ENCODE measurements around the gene SULT2B1.
A peak's percentile ranks its signal among the peaks of the same experiment; 100 is the strongest.

The SULT2B1 gene

DNA sequence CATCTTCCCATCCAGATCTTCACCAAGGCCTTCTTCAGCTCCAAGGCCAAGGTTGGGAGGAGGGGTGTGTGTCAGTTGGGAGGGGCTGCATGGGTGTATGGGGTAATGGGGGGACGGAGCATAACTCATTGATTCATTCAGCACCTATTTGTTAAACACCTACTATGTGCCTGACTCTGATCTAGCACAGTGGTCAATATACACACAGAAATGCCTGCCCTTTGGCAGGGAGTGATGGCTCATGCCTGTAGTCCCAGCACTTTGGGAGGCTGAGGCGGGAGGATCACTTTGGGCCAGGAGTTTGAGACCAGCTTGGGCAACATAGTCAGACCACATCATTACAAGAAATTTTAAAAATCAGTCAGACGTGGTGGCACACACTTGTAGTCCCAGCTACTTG lies 35.4 kb downstream of the SULT2B1 start:
- no peak for DNase-seq
- Histone ChIP-seq H3K9me2 (replicated peaks; ENCODE audit: insufficient read depth, low read length) (no peaks in the 10 kb centered on the region), H3K36me3 (replicated peaks; ENCODE audit: insufficient read depth, low read length) (no peaks in the 10 kb centered on the region), H3K9me3 (replicated peaks; ENCODE audit: insufficient read depth, low read length) (no peaks in the 10 kb centered on the region), H3K27ac (ENCODE audit: low read length) (no peak overlapping the region), H3K27me3 (replicated peaks; ENCODE audit: insufficient read depth, low read length) (peaks cover 52% of the 10 kb centered on the region), H2AFZ (ENCODE audit: low read length) (no peak overlapping the region), H3K4me2 (ENCODE audit: low read depth, low read length) (no peak overlapping the region), H3K9ac (ENCODE audit: low read length) (no peak overlapping the region), H3K4me3 (ENCODE audit: low read length) (no peak overlapping the region), H4K20me1 (ENCODE audit: insufficient read depth, low read length) (no peaks in the 10 kb centered on the region), H3K79me2 (ENCODE audit: low read length) (no peaks in the 10 kb centered on the region), H3K4me1 (ENCODE audit: low read length) (no peaks in the 10 kb centered on the region), H3F3A (ENCODE audit: insufficient read depth, low read length) (no peaks in the 10 kb centered on the region)
- TF ChIP-seq EZH2 (optimal IDR thresholded peaks at IDR 0.05; ENCODE audit: low read depth, low read length) (no peak), EZH2phosphoT487 (IDR thresholded peaks at IDR 0.05; ENCODE audit: low read length) (no peak)
- TF ChIP-seq, protein P1, sequence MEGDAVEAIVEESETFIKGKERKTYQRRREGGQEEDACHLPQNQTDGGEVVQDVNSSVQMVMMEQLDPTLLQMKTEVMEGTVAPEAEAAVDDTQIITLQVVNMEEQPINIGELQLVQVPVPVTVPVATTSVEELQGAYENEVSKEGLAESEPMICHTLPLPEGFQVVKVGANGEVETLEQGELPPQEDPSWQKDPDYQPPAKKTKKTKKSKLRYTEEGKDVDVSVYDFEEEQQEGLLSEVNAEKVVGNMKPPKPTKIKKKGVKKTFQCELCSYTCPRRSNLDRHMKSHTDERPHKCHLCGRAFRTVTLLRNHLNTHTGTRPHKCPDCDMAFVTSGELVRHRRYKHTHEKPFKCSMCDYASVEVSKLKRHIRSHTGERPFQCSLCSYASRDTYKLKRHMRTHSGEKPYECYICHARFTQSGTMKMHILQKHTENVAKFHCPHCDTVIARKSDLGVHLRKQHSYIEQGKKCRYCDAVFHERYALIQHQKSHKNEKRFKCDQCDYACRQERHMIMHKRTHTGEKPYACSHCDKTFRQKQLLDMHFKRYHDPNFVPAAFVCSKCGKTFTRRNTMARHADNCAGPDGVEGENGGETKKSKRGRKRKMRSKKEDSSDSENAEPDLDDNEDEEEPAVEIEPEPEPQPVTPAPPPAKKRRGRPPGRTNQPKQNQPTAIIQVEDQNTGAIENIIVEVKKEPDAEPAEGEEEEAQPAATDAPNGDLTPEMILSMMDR (IDR thresholded peaks at IDR 0.05; ENCODE audit: low read length), result no peak

DNA sequence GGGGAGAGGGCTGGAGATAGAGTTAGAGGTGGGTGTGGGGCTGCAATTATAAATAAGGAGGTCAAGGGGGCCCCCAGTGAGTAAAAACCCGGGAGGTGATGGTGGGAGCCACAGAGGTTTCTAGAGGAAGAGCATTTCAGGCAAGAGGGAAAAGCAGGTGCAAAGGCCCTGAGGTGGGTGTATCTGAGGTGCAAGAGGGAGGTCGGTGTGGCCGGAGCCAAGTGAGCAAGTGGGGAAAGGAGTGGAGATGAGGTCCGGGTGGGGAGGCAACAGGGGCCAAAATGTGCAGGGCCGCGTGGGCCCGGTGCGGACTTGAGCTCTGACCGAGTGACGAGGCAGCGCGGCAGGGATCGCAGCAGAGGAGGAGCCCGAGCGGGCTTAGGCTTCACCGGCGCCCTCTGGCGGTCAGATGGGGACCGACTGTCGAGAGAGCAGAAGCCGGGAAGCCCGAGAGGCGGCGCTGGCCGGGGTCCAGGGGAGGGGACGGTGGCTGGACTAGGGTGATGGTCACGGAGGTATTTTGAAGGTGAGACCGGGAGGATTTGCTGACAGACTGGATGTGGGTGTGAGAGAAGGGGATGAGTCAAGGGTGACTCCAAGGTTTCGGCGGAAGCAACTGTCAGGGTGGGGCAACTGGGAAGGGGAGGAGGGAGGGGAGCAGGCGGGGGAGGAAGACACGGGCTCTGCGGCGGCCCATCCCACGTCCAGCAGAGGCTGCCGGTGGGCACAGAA lies 36.9 kb downstream of the SULT2B1 start:
- Histone ChIP-seq H3K4me2 (ENCODE audit: low read depth, low read length) (peak overlapping the region; percentile 67; the same call in 1 of the 2 replicates), H2AFZ (ENCODE audit: low read length) (peak overlapping the region; percentile 62), H3F3A (ENCODE audit: insufficient read depth, low read length) (no peaks in the 10 kb centered on the region), H3K9me2 (replicated peaks; ENCODE audit: insufficient read depth, low read length) (no peaks in the 10 kb centered on the region), H3K9me3 (replicated peaks; ENCODE audit: insufficient read depth, low read length) (no peaks in the 10 kb centered on the region), H3K36me3 (replicated peaks; ENCODE audit: insufficient read depth, low read length) (no peaks in the 10 kb centered on the region), H4K20me1 (ENCODE audit: insufficient read depth, low read length) (no peaks in the 10 kb centered on the region), H3K27ac (ENCODE audit: low read length) (no peak overlapping the region), H3K27me3 (replicated peaks; ENCODE audit: insufficient read depth, low read length) (peaks cover 52% of the 10 kb centered on the region), H3K4me1 (ENCODE audit: low read length) (no peaks in the 10 kb centered on the region), H3K79me2 (ENCODE audit: low read length) (no peaks in the 10 kb centered on the region), H3K9ac (ENCODE audit: low read length) (no peak overlapping the region), H3K4me3 (ENCODE audit: low read length) (peak overlapping the region; percentile 50)
- peak; percentile 84 for DNase-seq
- TF ChIP-seq, protein P1 (IDR thresholded peaks at IDR 0.05; ENCODE audit: low read length), result peak; percentile 95
- no peak for TF ChIP-seq EZH2 (optimal IDR thresholded peaks at IDR 0.05; ENCODE audit: low read depth, low read length)

DNA sequence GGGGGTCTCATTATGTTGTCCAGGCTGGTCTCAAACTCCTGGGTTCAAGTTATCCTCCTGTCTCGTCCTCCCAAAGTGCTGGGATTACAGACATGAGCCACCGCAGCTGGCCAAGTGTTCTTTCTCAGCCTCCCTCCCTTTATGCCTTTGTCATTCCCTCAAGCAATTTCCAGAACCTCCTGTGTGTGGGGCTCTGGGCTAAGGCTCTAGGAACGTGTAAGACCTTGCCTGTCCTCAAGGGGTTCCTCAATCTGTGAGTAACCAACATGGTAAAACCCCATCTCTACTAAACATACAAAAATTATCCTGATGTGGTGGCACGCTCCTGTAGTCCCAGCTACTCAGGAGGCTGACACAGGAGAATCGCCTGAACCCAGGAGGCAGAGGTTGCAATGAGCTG lies 39.0 kb downstream of the SULT2B1 start:
- Histone ChIP-seq H2AFZ (ENCODE audit: low read length) (no peak overlapping the region), H3F3A (ENCODE audit: insufficient read depth, low read length) (no peaks in the 10 kb centered on the region), H3K9ac (ENCODE audit: low read length) (no peak overlapping the region), H3K9me2 (replicated peaks; ENCODE audit: insufficient read depth, low read length) (no peaks in the 10 kb centered on the region), H3K4me1 (ENCODE audit: low read length) (no peaks in the 10 kb centered on the region), H3K4me2 (ENCODE audit: low read depth, low read length) (no peak overlapping the region), H4K20me1 (ENCODE audit: insufficient read depth, low read length) (no peaks in the 10 kb centered on the region), H3K79me2 (ENCODE audit: low read length) (no peaks in the 10 kb centered on the region), H3K36me3 (replicated peaks; ENCODE audit: insufficient read depth, low read length) (no peaks in the 10 kb centered on the region), H3K4me3 (ENCODE audit: low read length) (no peak overlapping the region), H3K27ac (ENCODE audit: low read length) (no peak overlapping the region), H3K27me3 (replicated peaks; ENCODE audit: insufficient read depth, low read length) (peaks cover 65% of the 10 kb centered on the region), H3K9me3 (replicated peaks; ENCODE audit: insufficient read depth, low read length) (no peaks in the 10 kb centered on the region)
- TF ChIP-seq, protein P1 (IDR thresholded peaks at IDR 0.05; ENCODE audit: low read length), result no peak; the same call in 1 of the 2 replicates
- TF ChIP-seq EZH2phosphoT487 (IDR thresholded peaks at IDR 0.05; ENCODE audit: low read length) (no peak), EZH2 (optimal IDR thresholded peaks at IDR 0.05; ENCODE audit: low read depth, low read length) (no peak)
- DNase-seq, result no peak
